HEK293 (cell line): ENCODE measurements around the gene FAAP100.

Experiments used
- BCL6B ChIP-seq: fragments of 450-650 bp; formaldehyde crosslinking; IDR thresholded peaks from 2 replicates; pipeline ENCODE4 v1.5.1; 2017; ENCODE audit warnings: missing biosample characterization, missing genetic modification characterization
- CTCF ChIP-seq: fragments of 450-650 bp; formaldehyde crosslinking; IDR thresholded peaks from 2 replicates; pipeline ENCODE4 v1.5.1; 2016; ENCODE audit warnings: missing biosample characterization, missing genetic modification characterization
- PRDM1 ChIP-seq: fragments of 450-650 bp; formaldehyde crosslinking; IDR thresholded peaks from 2 replicates; pipeline ENCODE4; 2016; ENCODE audit warnings: missing biosample characterization, missing genetic modification characterization

GRCh38 chr17:81575836-81576235 is 23.7 kb upstream of the FAAP100 start:
- no peak for TF ChIP-seq CTCF (tag by site-specific recombination)
- no peak for TF ChIP-seq BCL6B (tag by site-specific recombination)
- TF ChIP-seq PRDM1 (tag by site-specific recombination), result no peak
